ENCODE data around the gene SLC46A2. TPM values are rescaled to one million over a fixed set of nuclear protein-coding genes. Genes with fewer than 3 reads are reported as not detected.

SLC46A2 gene, protein sequence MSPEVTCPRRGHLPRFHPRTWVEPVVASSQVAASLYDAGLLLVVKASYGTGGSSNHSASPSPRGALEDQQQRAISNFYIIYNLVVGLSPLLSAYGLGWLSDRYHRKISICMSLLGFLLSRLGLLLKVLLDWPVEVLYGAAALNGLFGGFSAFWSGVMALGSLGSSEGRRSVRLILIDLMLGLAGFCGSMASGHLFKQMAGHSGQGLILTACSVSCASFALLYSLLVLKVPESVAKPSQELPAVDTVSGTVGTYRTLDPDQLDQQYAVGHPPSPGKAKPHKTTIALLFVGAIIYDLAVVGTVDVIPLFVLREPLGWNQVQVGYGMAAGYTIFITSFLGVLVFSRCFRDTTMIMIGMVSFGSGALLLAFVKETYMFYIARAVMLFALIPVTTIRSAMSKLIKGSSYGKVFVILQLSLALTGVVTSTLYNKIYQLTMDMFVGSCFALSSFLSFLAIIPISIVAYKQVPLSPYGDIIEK
- not detected for total RNA-seq

DNA sequence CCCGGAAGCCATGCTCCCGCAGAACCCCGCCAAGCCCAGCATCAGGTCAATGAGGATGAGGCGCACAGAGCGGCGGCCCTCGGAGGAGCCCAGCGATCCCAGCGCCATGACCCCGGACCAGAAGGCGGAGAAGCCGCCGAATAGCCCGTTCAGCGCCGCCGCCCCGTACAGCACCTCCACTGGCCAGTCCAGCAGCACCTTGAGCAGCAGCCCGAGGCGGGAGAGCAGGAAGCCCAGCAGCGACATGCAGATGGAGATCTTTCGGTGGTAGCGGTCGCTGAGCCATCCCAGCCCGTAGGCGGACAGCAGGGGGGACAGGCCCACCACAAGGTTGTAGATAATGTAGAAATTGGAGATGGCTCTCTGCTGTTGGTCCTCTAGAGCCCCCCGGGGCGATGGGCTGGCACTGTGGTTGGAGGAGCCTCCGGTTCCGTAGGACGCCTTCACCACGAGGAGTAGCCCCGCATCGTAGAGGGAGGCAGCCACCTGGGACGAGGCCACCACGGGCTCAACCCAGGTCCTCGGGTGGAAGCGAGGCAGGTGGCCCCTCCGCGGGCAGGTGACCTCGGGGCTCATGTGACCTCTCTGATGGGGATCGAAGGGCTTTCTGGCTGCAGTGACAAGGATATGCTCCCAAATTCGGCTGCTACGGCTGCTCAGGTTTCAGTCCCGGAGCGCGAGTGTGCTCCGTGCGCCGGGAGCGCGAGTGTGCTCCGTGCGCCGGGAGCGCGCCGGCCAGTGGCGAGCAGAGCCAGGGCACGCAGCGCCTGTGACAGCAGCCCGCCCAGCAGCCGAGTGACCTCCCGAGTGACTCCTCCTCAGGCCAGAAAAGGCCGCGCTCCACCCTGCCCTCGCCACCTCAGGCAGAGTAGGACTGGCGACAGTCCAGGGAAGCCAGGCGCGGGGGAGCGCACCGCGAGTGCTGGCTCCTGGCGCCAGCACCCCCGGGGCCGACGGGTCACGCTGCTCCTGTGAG lies at the start of gene SLC46A2:
Gene SLC46A2 (minus strand): TSS at position 771 of the 976 bp plus-strand sequence. CDS start 195 bp downstream, at position 576.
- H3K4me3 ChIP-seq, result peak within 1 kb of the TSS in 2 of 4 donors; percentile 26 to 40
- no peak within 1 kb of the TSS for H3K27ac ChIP-seq
- TF ChIP-seq POLR2A (IDR thresholded peaks at IDR 0.05), result no peak
- TF ChIP-seq, protein P1, sequence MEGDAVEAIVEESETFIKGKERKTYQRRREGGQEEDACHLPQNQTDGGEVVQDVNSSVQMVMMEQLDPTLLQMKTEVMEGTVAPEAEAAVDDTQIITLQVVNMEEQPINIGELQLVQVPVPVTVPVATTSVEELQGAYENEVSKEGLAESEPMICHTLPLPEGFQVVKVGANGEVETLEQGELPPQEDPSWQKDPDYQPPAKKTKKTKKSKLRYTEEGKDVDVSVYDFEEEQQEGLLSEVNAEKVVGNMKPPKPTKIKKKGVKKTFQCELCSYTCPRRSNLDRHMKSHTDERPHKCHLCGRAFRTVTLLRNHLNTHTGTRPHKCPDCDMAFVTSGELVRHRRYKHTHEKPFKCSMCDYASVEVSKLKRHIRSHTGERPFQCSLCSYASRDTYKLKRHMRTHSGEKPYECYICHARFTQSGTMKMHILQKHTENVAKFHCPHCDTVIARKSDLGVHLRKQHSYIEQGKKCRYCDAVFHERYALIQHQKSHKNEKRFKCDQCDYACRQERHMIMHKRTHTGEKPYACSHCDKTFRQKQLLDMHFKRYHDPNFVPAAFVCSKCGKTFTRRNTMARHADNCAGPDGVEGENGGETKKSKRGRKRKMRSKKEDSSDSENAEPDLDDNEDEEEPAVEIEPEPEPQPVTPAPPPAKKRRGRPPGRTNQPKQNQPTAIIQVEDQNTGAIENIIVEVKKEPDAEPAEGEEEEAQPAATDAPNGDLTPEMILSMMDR (IDR thresholded peaks at IDR 0.05), result no peak
- H3K27me3 ChIP-seq, result peaks cover 0 to 11% of the 10 kb centered on the region in 2 donors
- H3K36me3 ChIP-seq, result no peaks in the 10 kb centered on the region
- no peak for DNase-seq
- no peaks in the 10 kb centered on the region for H3K9me3 ChIP-seq
- peaks cover 0 to 10% (median 0%) of the 10 kb centered on the region in 4 donors for H3K4me1 ChIP-seq

- no peaks in the 10 kb centered on the region for H3K4me1 ChIP-seq
- TF ChIP-seq POLR2A (IDR thresholded peaks at IDR 0.05), result no peak
- TF ChIP-seq, protein P1 (IDR thresholded peaks at IDR 0.05), result no peak
- H3K9me3 ChIP-seq, result no peaks in the 10 kb centered on the region
- DNase-seq, result no peak
- H3K36me3 ChIP-seq, result no peaks in the 10 kb centered on the region
- no peaks in the 10 kb centered on the region for H3K27me3 ChIP-seq
- H3K27ac ChIP-seq, result no peak overlapping the region
- H3K4me3 ChIP-seq, result no peak overlapping the region
Measured at GRCh38 chr9:112939418-112939817, 48.7 kb upstream of the SLC46A2 start.

DNA sequence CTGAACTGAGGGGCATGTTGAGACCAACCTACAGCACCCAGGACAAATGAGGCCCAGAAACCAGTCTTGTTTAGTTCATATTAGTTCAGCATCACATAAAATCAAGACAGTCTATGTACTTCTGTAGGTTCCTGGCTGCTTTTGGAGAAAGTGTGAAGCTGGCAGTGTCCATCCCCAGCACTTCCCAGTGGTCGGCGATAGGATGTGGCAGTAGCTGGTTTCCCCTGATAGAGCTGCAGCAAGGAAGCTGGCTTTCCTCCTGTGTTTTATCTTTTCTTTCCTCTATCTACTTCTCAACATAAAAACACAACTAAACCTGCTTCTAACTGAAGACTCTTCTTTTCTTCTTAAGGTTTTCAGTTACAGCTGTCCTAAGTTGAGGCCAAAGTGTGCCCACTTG lies 43.0 kb upstream of the SLC46A2 start:
- no peak overlapping the region for H3K4me3 ChIP-seq
- no peaks in the 10 kb centered on the region for H3K4me1 ChIP-seq
- no peak overlapping the region for H3K27ac ChIP-seq
- no peaks in the 10 kb centered on the region for H3K27me3 ChIP-seq
- H3K36me3 ChIP-seq, result no peaks in the 10 kb centered on the region
- no peak for DNase-seq
- no peak for TF ChIP-seq POLR2A (IDR thresholded peaks at IDR 0.05)
- TF ChIP-seq, protein P1 (IDR thresholded peaks at IDR 0.05), result no peak
- no peaks in the 10 kb centered on the region for H3K9me3 ChIP-seq

GRCh38 chr9:112925058-112925641 lies 34.5 kb upstream of the SLC46A2 start:
- DNase-seq, result peak in 1 of 3 donors; percentile 60
- Histone ChIP-seq H3K9me3 (no peaks in the 10 kb centered on the region), H3K4me3 (no peak overlapping the region), H3K36me3 (no peaks in the 10 kb centered on the region), H3K27me3 (no peaks in the 10 kb centered on the region), H3K4me1 (no peaks in the 10 kb centered on the region), H3K27ac (no peak overlapping the region)
- no peak for TF ChIP-seq POLR2A (IDR thresholded peaks at IDR 0.05)
- TF ChIP-seq, protein P1 (IDR thresholded peaks at IDR 0.05), result peak in 4 of 6 experiments; percentile 6 to 59 (median 56)

- H3K27me3 ChIP-seq, result no peaks in the 10 kb centered on the region
- peaks cover 0 to 2% (median 0%) of the 10 kb centered on the region in 4 donors for H3K4me1 ChIP-seq
- TF ChIP-seq, protein P1 (IDR thresholded peaks at IDR 0.05), result peak in 4 of 6 experiments; percentile 8 to 70 (median 58)
- TF ChIP-seq POLR2A (IDR thresholded peaks at IDR 0.05), result no peak
- no peak overlapping the region for H3K4me3 ChIP-seq
- H3K9me3 ChIP-seq, result no peaks in the 10 kb centered on the region
- H3K27ac ChIP-seq, result no peak overlapping the region
- DNase-seq, result no peak
- H3K36me3 ChIP-seq, result no peaks in the 10 kb centered on the region
Measured at GRCh38 chr9:112921549-112921948, 30.9 kb upstream of the SLC46A2 start.

Data from Peyer's patch (tissue), 4 donors.